Bronchial epithelial cell (primary cell): ENCODE results near the gene TRIM62. TPM values are rescaled to one million over a fixed set of nuclear protein-coding genes. Genes with fewer than 3 reads are reported as not detected.

Experiments used
- DNase-seq: peaks from one replicate; pipeline ENCODE4 v3.0.0-alpha.2; 2010; ENCODE audit warnings: low read depth
- FAIRE-seq: peaks from 2 replicates; lab custom pipeline; 2011; peaks lifted over from hg19 to GRCh38; lab: Jason Lieb, UNC
- H3K27me3 ChIP-seq: 2 replicates; pipeline ENCODE4 v1.5.1; 2011; ENCODE audit warnings: low read length; ENCODE audit not compliant: control insufficient read depth, insufficient read depth
- H3K36me3 ChIP-seq: 2 replicates; pipeline ENCODE4 v1.5.1; 2011; ENCODE audit warnings: low read length; ENCODE audit not compliant: control insufficient read depth, insufficient read depth
- H3K4me3 ChIP-seq: 2 replicates; pipeline ENCODE4 v1.5.1; 2011; ENCODE audit warnings: mild to moderate bottlenecking, low read depth, low read length, control low read depth
- total RNA-seq: library from RNA; depleted of rRNA; stranded (reverse); fragments of >200 nt; gene quantifications from 2 replicates; pipeline ENCODE4 v1.2.1, GENCODE V29; 2014
- TF ChIP-seq, protein P1 (sequence below): IDR thresholded peaks from 2 replicates; pipeline ENCODE4 v1.5.1; 2011; ENCODE audit warnings: mild to moderate bottlenecking, moderate library complexity, low read length, control low read depth, inconsistent platforms; ENCODE audit not compliant: insufficient read depth, severe bottlenecking

TRIM62 gene
- total RNA-seq, 1 donor from 2014 or later = 0.79 TPM

DNA sequence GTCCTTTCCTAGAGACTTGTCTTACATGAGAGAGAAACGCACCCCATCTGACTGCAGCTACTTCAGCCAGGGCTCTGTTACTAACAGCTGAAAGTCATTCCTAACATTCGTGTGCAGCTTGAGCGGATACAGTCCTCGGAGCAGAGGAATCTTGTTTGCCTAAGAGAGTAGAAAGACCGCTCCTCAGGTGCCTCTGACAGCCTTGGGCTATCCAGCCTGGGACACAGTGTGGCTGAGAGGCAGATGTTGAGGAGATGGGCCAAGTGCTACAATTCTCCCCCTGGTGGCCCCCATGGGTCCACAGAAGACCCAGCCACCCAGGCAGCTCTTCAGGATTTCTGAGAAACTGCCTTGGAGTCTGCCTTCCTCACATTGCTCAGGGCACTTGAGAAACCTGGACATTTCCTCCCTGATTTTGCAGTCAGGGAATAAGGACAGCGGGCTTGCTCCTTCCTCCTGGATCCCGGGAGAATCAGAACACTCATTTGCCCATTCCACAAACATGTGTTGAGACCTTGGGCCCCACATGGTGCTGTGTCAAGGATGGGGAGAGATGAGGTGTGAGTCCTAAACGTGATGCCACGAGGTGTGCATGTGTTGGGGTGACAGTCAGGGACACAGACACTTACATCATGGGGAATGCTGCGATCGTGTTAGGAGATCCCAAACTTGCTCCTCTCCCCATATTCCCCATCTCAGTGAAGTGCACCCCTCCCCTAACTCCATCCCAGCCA lies 13.1 kb downstream of the TRIM62 start:
- Histone ChIP-seq H3K36me3 (peaks cover 1% of the 10 kb centered on the region), H3K27me3 (no peaks in the 10 kb centered on the region), H3K4me3 (no peak overlapping the region)
- FAIRE-seq = peak; percentile 81
- DNase-seq = no peak
- TF ChIP-seq, protein P1, sequence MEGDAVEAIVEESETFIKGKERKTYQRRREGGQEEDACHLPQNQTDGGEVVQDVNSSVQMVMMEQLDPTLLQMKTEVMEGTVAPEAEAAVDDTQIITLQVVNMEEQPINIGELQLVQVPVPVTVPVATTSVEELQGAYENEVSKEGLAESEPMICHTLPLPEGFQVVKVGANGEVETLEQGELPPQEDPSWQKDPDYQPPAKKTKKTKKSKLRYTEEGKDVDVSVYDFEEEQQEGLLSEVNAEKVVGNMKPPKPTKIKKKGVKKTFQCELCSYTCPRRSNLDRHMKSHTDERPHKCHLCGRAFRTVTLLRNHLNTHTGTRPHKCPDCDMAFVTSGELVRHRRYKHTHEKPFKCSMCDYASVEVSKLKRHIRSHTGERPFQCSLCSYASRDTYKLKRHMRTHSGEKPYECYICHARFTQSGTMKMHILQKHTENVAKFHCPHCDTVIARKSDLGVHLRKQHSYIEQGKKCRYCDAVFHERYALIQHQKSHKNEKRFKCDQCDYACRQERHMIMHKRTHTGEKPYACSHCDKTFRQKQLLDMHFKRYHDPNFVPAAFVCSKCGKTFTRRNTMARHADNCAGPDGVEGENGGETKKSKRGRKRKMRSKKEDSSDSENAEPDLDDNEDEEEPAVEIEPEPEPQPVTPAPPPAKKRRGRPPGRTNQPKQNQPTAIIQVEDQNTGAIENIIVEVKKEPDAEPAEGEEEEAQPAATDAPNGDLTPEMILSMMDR = no peak

DNA sequence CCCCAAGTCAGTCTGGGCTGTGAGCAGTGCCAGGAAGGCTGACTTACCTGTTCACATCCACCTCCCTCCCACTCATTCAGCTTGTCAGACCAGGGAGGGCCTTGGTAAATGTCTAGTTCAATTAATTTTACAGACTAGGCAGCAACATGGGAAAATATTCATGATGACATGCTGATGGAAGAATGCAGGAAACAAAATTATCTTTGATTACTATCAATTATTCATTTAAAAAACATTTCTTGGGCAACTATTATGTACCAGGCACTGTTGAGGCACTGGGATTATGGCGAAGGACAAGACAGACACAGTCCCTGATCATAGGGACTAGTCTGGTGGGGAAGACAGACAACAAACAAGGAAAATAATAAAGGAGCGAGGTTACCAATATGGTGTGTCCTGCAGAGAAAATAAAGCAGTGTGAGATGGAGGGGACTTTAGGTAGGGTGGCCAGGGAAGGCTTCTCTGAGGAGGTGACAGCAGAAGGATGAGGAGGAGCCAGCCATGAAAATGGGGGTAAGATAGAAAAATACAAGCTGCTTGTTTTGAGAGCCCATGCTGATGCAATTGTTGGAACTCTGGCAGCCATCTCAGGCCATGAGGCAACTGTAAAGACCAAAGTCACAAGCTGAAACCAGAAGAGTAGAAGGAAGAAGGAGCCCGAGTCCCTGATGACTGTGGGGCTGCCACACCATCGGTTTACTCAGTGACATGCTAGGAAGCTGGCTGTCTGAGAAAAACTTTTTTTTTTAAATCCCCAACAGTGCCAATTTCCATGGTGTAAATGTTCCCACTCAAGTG lies 14.0 kb downstream of the TRIM62 start:
- TF ChIP-seq, protein P1 = no peak

DNA sequence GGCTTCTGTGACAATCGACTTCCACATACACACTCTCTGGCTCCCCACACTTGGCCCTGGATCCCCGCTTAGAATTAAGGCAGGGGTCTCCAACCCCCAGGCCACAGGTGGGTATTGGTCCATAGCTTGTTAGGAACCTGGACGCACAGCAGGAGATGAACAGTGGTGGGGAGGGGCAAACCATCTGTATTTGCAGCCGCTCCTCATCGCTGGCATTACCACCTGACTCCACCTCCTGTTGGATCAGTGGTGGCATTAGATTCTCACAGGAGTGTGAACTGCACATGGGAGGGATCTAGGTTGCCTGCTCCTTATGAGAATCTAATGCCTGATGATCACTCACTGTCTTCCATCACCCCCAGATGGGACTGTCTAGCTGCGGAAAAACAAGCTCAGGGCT lies 16.0 kb downstream of the TRIM62 start:
- peaks cover 1% of the 10 kb centered on the region for H3K36me3 ChIP-seq
- no peaks in the 10 kb centered on the region for H3K27me3 ChIP-seq
- FAIRE-seq (no peak), DNase-seq (no peak)
- H3K4me3 ChIP-seq = no peak overlapping the region
- TF ChIP-seq, protein P1 = no peak

More for the DNA sequence above, 14.0 kb downstream of the TRIM62 start:
- Histone ChIP-seq H3K27me3 (no peaks in the 10 kb centered on the region), H3K36me3 (peaks cover 1% of the 10 kb centered on the region), H3K4me3 (no peak overlapping the region)
- DNase-seq = peak; percentile 24
- FAIRE-seq = no peak

DNA sequence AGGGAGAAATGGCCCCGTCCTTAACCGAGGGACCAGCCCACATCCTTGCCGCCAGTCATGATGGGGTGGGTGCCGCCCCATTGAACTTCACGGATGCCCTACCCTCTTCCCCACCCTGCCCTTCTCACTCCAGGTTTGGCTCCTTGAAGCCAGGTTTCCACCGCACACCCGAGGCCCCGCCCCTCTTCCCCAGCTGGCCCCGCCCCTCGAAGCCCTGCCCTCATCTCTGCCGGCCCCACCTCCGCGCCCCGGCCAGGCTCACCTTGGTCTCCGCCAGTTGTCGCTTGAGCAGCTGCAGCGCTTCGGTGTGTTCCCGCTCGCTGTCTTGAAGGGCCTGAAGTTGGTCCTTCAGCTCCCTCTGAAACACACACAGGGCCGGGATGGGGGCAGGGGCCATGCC lies 16.6 kb downstream of the TRIM62 start:
- Histone ChIP-seq H3K27me3 (no peaks in the 10 kb centered on the region), H3K4me3 (no peak overlapping the region), H3K36me3 (peaks cover 1% of the 10 kb centered on the region)
- no peak for DNase-seq
- no peak for FAIRE-seq
- TF ChIP-seq, protein P1 = no peak

DNA sequence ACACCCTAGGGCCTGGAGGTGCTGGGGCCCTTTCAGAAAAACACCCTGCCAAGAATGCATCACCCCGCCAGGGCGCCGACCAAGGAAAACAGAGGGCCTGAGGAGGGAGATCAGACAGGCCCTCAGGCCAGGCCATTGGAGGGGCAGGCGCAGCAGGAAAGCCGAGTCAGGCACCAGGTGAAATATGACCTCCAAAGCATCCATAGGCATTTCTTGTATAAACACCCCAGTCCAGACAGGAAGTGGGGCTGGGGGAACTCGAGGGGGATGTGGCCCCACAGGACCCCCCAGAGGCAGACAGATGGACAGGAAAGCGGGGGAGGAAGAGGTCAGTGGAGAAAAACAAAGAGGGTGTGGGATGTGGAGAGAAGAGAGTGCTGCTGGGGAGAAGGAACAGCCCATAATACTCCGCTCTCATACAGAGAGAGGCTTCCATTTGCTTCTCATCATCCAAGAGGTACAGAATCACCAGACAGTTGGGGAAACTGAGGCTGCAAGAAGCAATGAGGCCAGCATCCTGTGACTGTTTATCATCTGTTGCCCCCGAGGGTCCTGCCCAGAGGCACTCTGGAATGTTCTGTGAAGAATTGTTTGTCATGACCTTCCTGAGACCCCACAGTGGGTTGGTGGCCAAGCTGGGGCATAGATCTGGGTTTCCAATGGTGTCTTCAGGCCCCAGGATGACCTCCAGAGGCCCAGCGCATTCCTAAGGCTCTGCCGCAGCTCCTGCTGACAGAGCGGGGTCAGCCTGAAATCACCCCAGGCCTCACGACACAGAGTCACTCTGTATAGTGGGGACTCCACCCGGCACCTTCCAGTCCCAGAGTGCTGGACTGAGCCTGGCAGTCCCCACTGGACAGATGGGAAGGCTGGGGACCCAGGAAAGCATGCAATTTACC lies 18.0 kb downstream of the TRIM62 start:
- TF ChIP-seq, protein P1 = no peak
- FAIRE-seq = no peak
- DNase-seq = no peak
- Histone ChIP-seq H3K4me3 (no peak overlapping the region), H3K27me3 (no peaks in the 10 kb centered on the region), H3K36me3 (peaks cover 1% of the 10 kb centered on the region)
